Activated gamma-delta T cell treated with anti-CD3 and anti-CD28 coated beads, Interleukin-2, amount 50 U/mL, for 16 hours (primary cell): ENCODE measurements around the gene GRK7.
A peak's percentile ranks its signal among the peaks of the same experiment; 100 is the strongest.

ENCODE experiments used
- DNase-seq: peaks from one replicate; pipeline ENCODE4 v3.0.0-alpha.2; 2020; ENCODE audit warnings: low read depth

The GRK7 gene

DNA sequence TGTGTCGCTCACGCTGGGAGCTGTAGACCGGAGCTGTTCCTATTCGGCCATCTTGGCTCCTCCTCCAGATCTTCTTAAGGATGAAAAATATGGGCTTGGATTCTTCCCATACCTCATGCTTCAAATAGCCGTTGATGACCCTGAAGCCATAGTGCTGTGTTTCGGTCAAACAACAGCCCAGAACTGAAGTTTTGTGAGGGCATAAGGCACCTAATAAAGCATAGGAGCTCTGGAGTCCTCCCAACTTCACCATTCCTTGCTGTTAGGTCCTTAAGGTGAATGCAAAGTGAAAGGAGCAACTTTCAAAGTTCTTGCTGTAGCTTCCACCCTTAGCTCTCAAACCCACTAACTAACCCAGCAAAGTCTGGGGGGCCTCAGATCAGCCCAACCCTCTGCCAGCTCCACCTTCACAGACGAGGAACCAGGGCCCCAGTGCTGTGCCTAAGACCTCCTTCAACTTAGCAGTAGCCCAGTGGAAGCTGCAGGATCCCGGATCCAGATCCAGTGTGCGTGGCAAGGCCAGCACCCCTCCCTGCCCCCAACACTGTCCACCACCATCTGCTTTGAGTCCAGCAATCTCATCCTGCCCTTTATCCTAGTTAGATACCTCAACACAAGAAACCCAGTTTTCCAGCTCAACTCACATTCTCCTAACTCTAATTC, at the start of gene GRK7:
GRK7 (plus strand) TSS at position 321 of the 663 bp plus-strand sequence. CDS start 14,877 bp downstream, outside the sequence.
- no peak for DNase-seq

DNA sequence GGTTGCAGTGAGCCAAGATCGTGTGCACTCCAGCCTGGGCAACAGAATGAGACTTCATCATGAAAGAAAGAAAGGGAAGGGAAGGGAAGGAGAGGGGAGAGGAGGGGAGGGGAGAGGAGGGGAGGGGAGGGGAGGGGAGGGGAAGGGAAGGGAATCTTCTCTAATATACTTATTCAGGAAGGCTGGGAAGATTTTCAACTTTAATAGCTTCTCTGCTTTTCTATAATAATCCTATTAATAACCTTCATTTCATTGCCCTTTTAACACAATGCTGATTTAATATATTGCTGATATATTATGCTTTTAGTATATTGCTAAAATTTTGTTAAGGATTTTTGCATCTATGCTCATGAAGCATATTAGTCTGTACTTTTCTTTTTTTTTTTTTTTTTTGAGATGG, 48.5 kb upstream of the GRK7 start:
- DNase-seq: no peak

GRCh38 chr3:141722081-141722480, 41.1 kb upstream of the GRK7 start:
- DNase-seq: no peak

DNA sequence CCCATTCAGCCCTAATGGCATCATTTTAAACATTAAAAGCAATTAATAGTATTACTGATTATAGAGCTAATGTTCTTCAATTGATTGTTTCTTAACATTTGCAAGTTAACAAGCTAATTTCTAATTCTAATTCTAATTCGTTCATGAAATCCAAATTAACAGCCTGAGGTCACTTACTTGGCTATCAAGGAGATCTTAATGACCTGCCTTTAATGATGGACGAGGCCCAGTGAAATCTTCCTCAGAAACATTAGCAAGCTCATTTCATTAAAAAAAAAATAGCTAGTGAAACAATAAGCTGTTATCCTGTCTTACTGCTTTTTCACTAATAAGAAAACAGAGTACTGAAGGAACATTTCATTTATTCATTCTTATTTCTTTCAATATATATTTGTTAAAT, 40.6 kb upstream of the GRK7 start:
- DNase-seq: no peak

DNA sequence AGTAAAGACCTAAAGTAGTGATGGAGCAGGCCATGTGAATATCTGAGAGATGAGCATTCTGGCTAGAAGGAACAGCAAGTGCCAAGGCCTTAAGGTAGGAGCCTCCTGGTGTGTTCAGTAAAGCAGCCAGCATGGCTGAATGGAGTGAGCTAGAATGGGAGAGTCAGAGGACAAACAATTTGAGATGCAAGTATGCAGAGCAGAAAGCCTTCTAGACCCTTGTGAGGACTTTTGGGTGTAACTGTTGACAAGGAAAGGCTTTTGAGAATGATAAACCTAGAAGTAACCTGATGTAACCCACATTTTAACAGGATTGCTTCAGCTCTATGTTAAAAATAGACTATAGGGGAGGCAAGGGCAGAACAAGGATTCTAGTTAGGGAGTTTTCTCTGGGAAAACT, 40.0 kb upstream of the GRK7 start:
- no peak for DNase-seq

DNA sequence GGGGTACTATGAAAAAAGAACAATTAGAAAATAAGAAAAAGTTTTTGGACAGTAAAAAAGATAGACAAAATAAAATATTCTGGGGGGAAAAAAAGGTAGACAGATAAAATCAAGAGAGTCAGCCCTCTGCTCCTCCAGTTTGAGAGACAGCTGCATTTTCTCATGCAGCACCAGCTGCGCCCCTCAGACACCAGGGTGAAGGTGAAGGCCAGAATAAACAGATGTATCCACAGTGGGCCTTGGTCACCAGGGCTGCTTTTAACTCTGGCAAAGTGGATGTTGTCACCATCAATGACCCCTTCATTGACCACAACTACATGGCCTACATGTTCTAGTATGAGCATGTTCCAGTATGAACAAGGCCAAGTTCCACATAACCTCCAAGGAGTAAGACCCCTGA, 39.0 kb upstream of the GRK7 start:
- no peak for DNase-seq

GRCh38 chr3:141725036-141725435, 38.2 kb upstream of the GRK7 start:
- no peak for DNase-seq

GRCh38 chr3:141726483-141726882, 36.7 kb upstream of the GRK7 start:
- no peak for DNase-seq

GRCh38 chr3:141728355-141728892, 34.8 kb upstream of the GRK7 start:
- no peak for DNase-seq

- DNase-seq: no peak
These were observed 34.0 kb upstream of the GRK7 start for GRCh38 chr3:141729240-141729639.

- no peak for DNase-seq
These were observed 28.0 kb upstream of the GRK7 start for GRCh38 chr3:141735176-141735575.

GRCh38 chr3:141735770-141736465, 27.3 kb upstream of the GRK7 start:
- no peak for DNase-seq

- DNase-seq: no peak
These were observed 26.1 kb upstream of the GRK7 start for GRCh38 chr3:141737093-141737492.

DNA sequence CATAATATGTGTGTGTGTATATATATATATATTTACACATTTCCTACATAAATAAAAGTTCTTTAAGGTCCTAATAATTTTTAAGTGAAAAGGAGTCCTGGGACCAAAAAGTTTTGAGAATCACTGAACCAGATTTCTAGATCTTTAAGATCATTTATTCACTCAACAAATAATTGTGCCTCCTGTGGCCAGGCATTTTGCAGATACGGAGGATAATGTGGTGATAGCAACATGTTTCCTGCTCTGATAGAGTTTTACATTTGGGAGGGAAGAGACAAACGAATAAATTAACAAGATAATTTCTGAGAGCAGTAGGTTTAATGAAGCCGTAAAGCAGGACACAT, 25.6 kb upstream of the GRK7 start:
- no peak for DNase-seq

DNA sequence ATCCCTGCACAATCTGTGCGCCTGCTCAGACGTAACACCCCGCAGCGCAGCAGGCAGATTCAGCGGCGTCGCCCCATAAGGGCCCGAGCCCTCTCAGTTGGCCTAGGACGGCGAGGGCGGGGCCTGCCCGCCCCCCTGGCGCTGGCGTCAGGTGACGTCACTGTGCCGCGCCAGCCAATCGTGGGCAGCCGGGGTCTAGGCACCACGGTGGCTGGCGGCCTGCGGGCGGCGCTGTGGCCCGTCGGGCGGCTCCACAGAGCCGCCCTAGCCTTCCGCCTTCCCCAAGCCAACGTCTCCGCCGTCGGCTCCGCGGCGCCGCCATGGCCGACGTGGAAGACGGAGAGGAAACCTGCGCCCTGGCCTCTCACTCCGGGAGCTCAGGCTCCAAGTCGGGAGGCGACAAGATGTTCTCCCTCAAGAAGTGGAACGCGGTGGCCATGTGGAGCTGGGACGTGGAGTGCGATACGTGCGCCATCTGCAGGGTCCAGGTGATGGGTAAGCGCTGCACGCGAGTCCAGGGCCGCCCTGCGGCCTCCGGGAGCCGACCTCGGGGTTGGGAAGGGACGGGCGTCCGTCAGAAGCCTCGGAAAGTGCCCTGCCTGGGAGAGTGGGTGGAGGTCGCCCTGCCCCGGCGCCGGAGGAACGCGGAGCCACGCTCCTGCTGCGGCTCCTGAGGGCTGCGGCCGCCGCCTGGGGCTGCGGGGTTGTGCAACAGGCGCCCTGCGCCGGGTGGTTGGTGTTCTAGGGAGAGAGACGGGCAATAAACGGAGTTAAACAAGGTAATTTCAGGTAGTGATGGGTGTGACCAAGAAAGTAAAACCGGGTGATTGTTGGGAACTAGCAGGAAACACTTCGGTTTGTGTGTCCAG, 25.0 kb upstream of the GRK7 start, which contains the start of gene RNF7:
RNF7 (plus strand) TSS at position 277 of the 869 bp plus-strand sequence; CDS start at position 321, 44 bp downstream.
- DNase-seq: peak; percentile 94

- DNase-seq: peak; percentile 2
These were observed 24.3 kb upstream of the GRK7 start for GRCh38 chr3:141738891-141739363.

DNA sequence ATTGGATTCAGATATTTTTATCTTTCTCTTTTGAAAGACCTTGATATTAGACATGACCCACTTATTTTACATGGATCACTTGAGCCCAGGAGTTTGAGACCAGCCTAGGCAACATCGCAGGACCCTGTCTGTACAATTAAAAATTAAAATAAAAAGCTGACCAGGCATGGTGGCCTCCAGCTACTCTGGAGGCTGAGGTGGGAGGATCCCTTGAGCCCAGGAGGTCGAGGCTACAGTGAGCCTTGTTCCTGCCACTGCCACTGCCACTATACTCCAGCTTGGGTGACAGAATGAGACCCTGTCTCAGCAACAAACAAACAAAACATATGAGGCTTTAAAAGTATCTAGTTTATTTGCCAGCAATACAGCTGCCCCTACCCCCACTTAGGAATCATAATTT, 23.5 kb upstream of the GRK7 start:
- no peak for DNase-seq

DNA sequence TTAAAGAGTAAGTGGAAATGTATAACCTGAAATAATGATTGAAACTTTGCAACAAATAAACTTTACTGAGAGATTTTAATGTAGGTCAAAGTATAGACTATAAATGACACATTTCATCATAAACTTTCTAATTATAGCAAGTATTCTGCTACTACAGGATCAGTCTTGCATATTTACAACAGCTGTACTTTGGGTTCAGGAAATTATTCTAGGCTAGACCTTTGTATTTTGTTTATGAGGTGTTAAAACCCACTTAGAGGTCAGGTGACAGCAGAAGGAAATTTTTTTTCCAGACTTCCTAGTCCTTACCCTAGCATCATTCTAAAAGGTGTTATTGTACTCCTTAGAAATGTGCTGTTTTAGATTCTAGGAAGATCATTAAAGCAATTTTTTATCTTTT, 22.9 kb upstream of the GRK7 start:
- DNase-seq: no peak

- DNase-seq: no peak
These were observed 19.9 kb upstream of the GRK7 start for GRCh38 chr3:141743305-141743704.

DNA sequence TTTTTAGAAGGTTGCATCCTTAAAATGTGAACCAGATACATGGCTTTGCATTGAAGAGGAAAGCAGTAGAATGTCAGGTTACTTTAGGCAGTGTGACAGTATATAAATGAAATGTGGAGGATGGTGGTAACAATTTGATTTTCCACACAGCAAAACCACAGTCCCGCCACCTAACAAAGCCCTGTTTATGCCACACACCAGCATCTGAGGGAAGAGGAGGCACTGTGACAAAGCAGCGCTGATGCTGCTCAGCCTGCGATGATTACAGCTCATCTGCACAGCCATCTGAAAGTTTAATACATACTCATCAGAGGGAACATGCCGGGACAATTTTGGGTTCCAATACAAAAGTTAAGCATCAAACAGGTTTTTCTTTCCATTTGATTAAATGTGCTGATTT, 16.2 kb upstream of the GRK7 start:
- no peak for DNase-seq

GRCh38 chr3:141753399-141753798, 9.8 kb upstream of the GRK7 start:
- no peak for DNase-seq

DNA sequence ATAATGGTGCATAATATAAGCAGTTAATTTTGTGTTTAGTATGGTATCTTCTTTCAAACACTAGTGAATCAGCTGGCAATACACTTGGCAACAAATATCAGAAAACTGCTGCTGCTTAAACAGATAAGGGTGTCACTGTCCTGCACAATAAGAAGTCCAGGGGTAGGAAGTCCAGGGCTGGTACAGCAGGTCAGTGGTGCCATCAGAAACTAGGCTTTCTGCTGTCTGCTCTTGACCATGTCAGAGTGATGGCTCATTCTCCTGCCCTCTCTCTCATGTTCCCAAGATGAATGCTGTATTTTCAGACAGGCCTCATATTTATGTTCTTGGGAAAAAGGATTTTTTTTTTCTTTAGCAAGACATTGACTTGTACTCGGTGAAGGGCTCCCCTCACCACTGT, 9.2 kb upstream of the GRK7 start:
- no peak for DNase-seq
